RWPE1 (cell line): ENCODE measurements around the gene ZNF646.

Source experiments
- CTCF ChIA-PET: fragments of 350-600 bp; sonication (Branson Sonifier 250); formaldehyde crosslinking; extraction: SDS; loops from one replicate; lab custom pipeline; 2021; lab: Yijun Ruan, JAX
- POLR2A ChIA-PET: fragments of 400-600 bp; formaldehyde crosslinking; extraction: SDS; loops from one replicate; lab custom pipeline; 2020; ENCODE audit warnings: antibody characterized with exemption; ENCODE audit not compliant: low non-redundant PET; lab: Yijun Ruan, JAX
- DNase-seq: peaks from one replicate; pipeline ENCODE4 v3.0.0; 2012; ENCODE audit warnings: low spot score
- H3K27ac ChIP-seq: fragments of 450-650 bp; 2 replicates; pipeline ENCODE4 v1.5.1; 2017
- TF ChIP-seq, protein P1 (sequence below): fragments of 450-650 bp; conservative IDR thresholded peaks from 2 replicates; pipeline ENCODE4 v1.5.1; 2017; ENCODE audit warnings: low read depth, mild to moderate bottlenecking

ZNF646 gene

DNA sequence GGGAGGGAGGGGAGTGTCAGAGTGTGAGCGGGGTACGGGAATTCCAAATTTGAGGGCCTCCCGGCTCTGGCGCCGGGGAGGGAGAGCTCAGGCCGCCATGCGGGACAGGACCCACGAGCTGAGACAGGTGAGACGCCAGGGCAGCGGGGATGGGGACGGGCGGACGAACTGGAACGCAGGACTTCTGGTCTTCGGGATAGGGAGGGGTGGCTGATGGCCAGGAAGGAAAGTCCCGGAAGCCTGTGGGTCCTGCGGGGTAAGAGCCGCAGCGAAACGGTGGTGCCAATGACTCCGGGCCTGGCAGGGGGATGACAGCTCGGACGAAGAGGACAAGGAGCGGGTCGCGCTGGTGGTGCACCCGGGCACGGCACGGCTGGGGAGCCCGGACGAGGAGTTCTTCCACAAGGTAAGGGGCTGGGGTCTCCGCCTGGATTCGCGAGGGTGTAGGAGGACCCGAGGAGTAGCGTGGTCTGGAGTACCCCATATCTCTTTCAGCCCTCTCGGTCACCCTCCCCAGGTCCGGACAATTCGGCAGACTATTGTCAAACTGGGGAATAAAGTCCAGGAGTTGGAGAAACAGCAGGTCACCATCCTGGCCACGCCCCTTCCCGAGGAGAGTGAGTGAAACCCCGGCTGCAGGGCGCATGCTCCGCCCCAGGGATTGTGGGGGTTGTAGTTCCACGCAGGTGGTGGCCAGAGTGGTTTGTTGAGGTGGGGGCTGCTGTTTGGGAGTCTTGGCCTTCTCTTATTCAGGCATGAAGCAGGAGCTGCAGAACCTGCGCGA is 40.3 kb upstream of the ZNF646 start:
- CTCF ChIA-PET: interaction anchor here (0.6 to 1.4 kb wide), 6 partner anchors 17 to 126 kb away, joined by 3 to 8 read pairs (median 4); no protein-coding TSS in a partner anchor
- TF ChIP-seq, protein P1, sequence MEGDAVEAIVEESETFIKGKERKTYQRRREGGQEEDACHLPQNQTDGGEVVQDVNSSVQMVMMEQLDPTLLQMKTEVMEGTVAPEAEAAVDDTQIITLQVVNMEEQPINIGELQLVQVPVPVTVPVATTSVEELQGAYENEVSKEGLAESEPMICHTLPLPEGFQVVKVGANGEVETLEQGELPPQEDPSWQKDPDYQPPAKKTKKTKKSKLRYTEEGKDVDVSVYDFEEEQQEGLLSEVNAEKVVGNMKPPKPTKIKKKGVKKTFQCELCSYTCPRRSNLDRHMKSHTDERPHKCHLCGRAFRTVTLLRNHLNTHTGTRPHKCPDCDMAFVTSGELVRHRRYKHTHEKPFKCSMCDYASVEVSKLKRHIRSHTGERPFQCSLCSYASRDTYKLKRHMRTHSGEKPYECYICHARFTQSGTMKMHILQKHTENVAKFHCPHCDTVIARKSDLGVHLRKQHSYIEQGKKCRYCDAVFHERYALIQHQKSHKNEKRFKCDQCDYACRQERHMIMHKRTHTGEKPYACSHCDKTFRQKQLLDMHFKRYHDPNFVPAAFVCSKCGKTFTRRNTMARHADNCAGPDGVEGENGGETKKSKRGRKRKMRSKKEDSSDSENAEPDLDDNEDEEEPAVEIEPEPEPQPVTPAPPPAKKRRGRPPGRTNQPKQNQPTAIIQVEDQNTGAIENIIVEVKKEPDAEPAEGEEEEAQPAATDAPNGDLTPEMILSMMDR: no peak
- H3K27ac ChIP-seq: peak overlapping the region; percentile 83
- peak; percentile 98 for DNase-seq
- POLR2A ChIA-PET: interaction anchor here (0.7 kb wide), 1 partner anchor 58 kb away, joined by 4 read pairs; no protein-coding TSS in a partner anchor

DNA sequence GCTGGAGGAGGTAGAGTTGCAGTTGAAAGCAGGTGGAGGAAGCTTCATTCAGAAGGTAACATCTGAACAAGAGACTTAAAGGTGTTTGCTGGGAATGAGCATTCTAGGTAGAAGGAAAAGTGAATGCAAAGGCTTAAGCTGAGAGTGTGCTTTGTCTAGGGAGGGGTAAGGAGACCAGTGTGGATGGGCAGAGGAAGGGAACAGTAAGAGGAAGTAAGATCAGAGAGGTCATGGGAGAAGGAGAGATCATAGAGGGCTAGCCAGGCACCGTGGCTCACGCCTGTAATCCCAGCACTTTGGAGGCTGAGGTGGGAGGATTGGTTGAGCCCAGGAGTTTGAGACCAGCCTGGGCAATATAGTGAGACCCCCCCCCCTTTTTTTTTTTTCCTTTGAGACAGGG is 37.5 kb upstream of the ZNF646 start:
- DNase-seq: no peak
- TF ChIP-seq, protein P1: no peak
- ChIA-PET CTCF (no interaction called here), POLR2A (no interaction called here)
- no peak overlapping the region for H3K27ac ChIP-seq

DNA sequence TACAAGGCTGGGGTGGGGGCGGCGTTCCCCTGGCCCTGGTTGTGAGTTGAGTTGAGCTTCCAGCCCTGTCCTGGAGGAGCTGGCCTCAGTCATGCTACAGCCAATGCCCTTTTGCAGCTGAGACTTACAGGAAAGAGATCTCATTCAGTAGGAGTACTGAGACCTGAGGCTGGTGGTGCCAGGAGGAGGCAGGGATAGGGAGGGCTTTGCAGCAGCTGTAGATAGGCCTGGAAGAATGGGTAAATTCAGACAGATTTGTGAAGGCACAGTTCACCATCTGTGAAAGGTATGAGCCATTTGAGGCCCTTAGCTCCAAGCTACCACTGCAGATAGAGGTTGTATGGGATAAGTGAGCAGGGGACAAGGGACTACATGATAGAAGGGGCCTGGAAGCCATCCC is 35.2 kb upstream of the ZNF646 start:
- POLR2A ChIA-PET: no interaction called here
- CTCF ChIA-PET: no interaction called here
- H3K27ac ChIP-seq: peak overlapping the region; percentile 20
- TF ChIP-seq, protein P1: no peak
- DNase-seq: no peak

- TF ChIP-seq, protein P1: no peak
- ChIA-PET POLR2A (no interaction called here), CTCF (no interaction called here)
- H3K27ac ChIP-seq: peak overlapping the region; percentile 8
- DNase-seq: no peak
These were observed 31.4 kb upstream of the ZNF646 start for GRCh38 chr16:31042866-31043265.

DNA sequence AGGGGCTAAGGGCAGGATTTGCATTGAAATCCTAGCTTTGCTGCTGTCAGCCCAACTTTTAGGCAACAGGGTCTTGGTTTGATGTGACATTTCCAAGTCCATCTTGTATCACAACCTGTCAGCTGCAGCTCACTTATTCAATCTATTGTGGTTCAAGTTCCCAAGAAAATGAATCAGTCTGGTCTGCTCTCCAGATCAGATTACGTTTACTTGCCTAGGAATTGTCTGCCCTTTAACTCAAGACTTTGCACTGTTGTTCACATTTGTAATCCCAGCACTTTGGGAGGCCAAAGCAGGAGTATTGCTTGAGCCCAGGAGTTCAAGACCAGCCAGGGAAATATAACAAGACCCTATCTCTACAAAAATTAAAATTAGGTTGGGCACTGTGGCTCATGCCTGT is 30.9 kb upstream of the ZNF646 start:
- TF ChIP-seq, protein P1: no peak
- CTCF ChIA-PET: no interaction called here
- DNase-seq: no peak
- H3K27ac ChIP-seq: no peak overlapping the region
- POLR2A ChIA-PET: no interaction called here

- CTCF ChIA-PET: interaction anchor here (0.6 kb wide), 1 partner anchor 11 kb away, joined by 5 read pairs; the partner anchor contains the start of gene STX4
- DNase-seq: no peak
- TF ChIP-seq, protein P1: no peak
- H3K27ac ChIP-seq: no peak overlapping the region
- POLR2A ChIA-PET: no interaction called here
These were observed 30.2 kb upstream of the ZNF646 start for GRCh38 chr16:31043898-31044481.
